HepG2 (cell line): ENCODE measurements around the gene DIPK1A. TPM values are rescaled to one million over a fixed set of nuclear protein-coding genes. Genes with fewer than 3 reads are reported as not detected.

Source experiments
- ATAC-seq: fragments of 200-7000 bp; cut with Tn5 transposase; 3 replicates; pipeline ENCODE4 v1.9.1; 2020; ENCODE audit warnings: mild to moderate bottlenecking, moderate library complexity
- BruUV-seq: library from RNA; stranded (reverse); fragments of 400-500 nt; replicated peaks from 2 replicates; lab custom pipeline; 2021; lab: Mats Ljungman, UMichigan
- CTCF ChIA-PET: fragments of 300-600 bp; formaldehyde crosslinking; extraction: SDS; loops from one replicate; lab custom pipeline; 2021; ENCODE audit warnings: low total read pairs, inconsistent platforms, low intra/inter-chr PET ratio; lab: Yijun Ruan, JAX
- POLR2A ChIA-PET: fragments of 350-600 bp; sonication (Branson Sonifier 250); formaldehyde crosslinking; loops from one replicate; lab custom pipeline; 2020; ENCODE audit warnings: antibody characterized with exemption, inconsistent platforms; lab: Yijun Ruan, JAX
- DNase-seq: peaks from one replicate; pipeline ENCODE4 v3.0.0-alpha.2; 2015; ENCODE audit warnings: low spot score
- FAIRE-seq: peaks from 3 replicates; lab custom pipeline; 2011; peaks lifted over from hg19 to GRCh38; lab: Jason Lieb, UNC
- H2AFZ ChIP-seq: one replicate; pipeline ENCODE4 v1.6.1; 2011; ENCODE audit warnings: low read length, inconsistent platforms
- H3K27ac ChIP-seq: fragments of 300-600 bp; 3 replicates; pipeline ENCODE4 v1.8.0; 2011; ENCODE audit warnings: mixed run types, mild to moderate bottlenecking, mixed read lengths, low read length, inconsistent platforms; ENCODE audit not compliant: insufficient read depth; ENCODE audit errors: extremely low read length
- H3K27me3 ChIP-seq, 2 experiments: fragments of 200-600 bp in 1 of 2; 2 replicates in 1 of 2; 3 replicates in 1 of 2; pipeline versions ENCODE4 v1.6.0 to v1.8.0; 2011; ENCODE audit warnings: low read length in 2 of 2, mild to moderate bottlenecking in 2 of 2, moderate library complexity in 2 of 2, inconsistent platforms in 1 of 2; ENCODE audit not compliant: insufficient read depth in 2 of 2, control insufficient read depth in 1 of 2
- H3K36me3 ChIP-seq, 2 experiments: fragments of 200-600 bp in 1 of 2; replicated peaks in 1 of 2; 2 replicates in 1 of 2; 3 replicates in 1 of 2; pipeline versions ENCODE4 v1.5.1 to v1.8.0; 2011; ENCODE audit warnings: low read length in 2 of 2, inconsistent platforms in 1 of 2; ENCODE audit not compliant: insufficient read depth in 2 of 2, control insufficient read depth in 1 of 2
- H3K4me1 ChIP-seq: 2 replicates; pipeline ENCODE4 v1.5.1; 2012; ENCODE audit warnings: low read length, inconsistent platforms; ENCODE audit not compliant: insufficient read depth
- H3K4me2 ChIP-seq: 2 replicates; pipeline ENCODE4 v1.6.0; 2011; ENCODE audit warnings: low read depth, low read length, inconsistent platforms
- H3K4me3 ChIP-seq, 3 experiments: fragments of 200-600 bp in 1 of 3; sonication (generic), shearing (Covaris generic) in 1 of 3; replicated peaks in 1 of 3; 2 replicates each; pipeline ENCODE4 v1.5.1; 2011 to 2016; ENCODE audit warnings: low read length in 3 of 3, inconsistent platforms in 2 of 3, low read depth in 2 of 3, mild to moderate bottlenecking in 2 of 3, control low read depth in 1 of 3, mixed read lengths in 1 of 3; ENCODE audit not compliant: insufficient read depth in 1 of 3
- H3K79me2 ChIP-seq: one replicate; pipeline ENCODE4 v1.6.1; 2011; ENCODE audit warnings: low read length, inconsistent platforms; ENCODE audit not compliant: insufficient read depth
- H3K9ac ChIP-seq: 2 replicates; pipeline ENCODE4 v1.6.0; 2011; ENCODE audit warnings: mild to moderate bottlenecking, low read depth, low read length, inconsistent platforms; ENCODE audit not compliant: insufficient read depth
- H3K9me3 ChIP-seq: 2 replicates; pipeline ENCODE4 v1.5.1; 2012; ENCODE audit warnings: mild to moderate bottlenecking, low read length
- H4K20me1 ChIP-seq: 2 replicates; pipeline ENCODE4 v1.6.0; 2011; ENCODE audit warnings: inconsistent platforms, mild to moderate bottlenecking, low read length, moderate library complexity; ENCODE audit not compliant: insufficient read depth
- FOSL2 ChIP-seq: sonication (generic); formaldehyde crosslinking; IDR thresholded peaks from 2 replicates; pipeline ENCODE4 v1.4.0; 2020; ENCODE audit warnings: missing genetic modification reagents
- GLI4 ChIP-seq: sonication (generic); formaldehyde crosslinking; IDR thresholded peaks from 2 replicates; pipeline ENCODE4 v1.5.1; 2020; ENCODE audit warnings: missing genetic modification reagents, mild to moderate bottlenecking, moderate library complexity, borderline replicate concordance
- KAT2B ChIP-seq: fragments of 150-350 bp; IDR thresholded peaks from 2 replicates; pipeline ENCODE4 v1.6.1; 2014; ENCODE audit warnings: low read depth, low read length, borderline replicate concordance
- KDM5A ChIP-seq: fragments of 200-600 bp; sonication (generic); IDR thresholded peaks from 2 replicates; pipeline ENCODE4 v1.7.0; 2018; ENCODE audit warnings: antibody characterized with exemption, mild to moderate bottlenecking, low read length, borderline replicate concordance
- MIER2 ChIP-seq: IDR thresholded peaks from 2 replicates; pipeline ENCODE4 v1.6.1; 2016; ENCODE audit warnings: missing biosample characterization, missing genetic modification reagents
- NFE2L2 ChIP-seq: fragments of 150-350 bp; IDR thresholded peaks from 2 replicates; pipeline ENCODE4 v1.6.1; 2014; ENCODE audit warnings: low read length
- NRL ChIP-seq: sonication (generic); formaldehyde crosslinking; IDR thresholded peaks from 2 replicates; pipeline ENCODE4 v1.5.0; 2020; ENCODE audit warnings: missing genetic modification reagents, mild to moderate bottlenecking, moderate library complexity, borderline replicate concordance
- SAP130 ChIP-seq: IDR thresholded peaks from 2 replicates; pipeline ENCODE4 v1.6.1; 2016; ENCODE audit warnings: low read depth
- TBX2 ChIP-seq: sonication (generic); formaldehyde crosslinking; IDR thresholded peaks from 2 replicates; pipeline ENCODE4 v1.5.0; 2020; ENCODE audit warnings: missing genetic modification reagents, mild to moderate bottlenecking, borderline replicate concordance
- ZNF136 ChIP-seq: sonication (generic); formaldehyde crosslinking; IDR thresholded peaks from 2 replicates; pipeline ENCODE4 v1.8.1; 2022; ENCODE audit warnings: low read depth, mild to moderate bottlenecking, moderate library complexity, missing genetic modification reagents
- ZNF441 ChIP-seq: sonication (generic); formaldehyde crosslinking; IDR thresholded peaks from 2 replicates; pipeline ENCODE4 v1.7.0; 2021; ENCODE audit warnings: missing genetic modification reagents, borderline replicate concordance
- ZNF619 ChIP-seq: sonication (generic); formaldehyde crosslinking; IDR thresholded peaks from 2 replicates; pipeline ENCODE4 v1.4.0; 2020; ENCODE audit warnings: mild to moderate bottlenecking, missing genetic modification reagents
- WGBS: methylation state at CpG from one replicate; pipeline ENCODE4 v1.1.6; 2017; ENCODE audit warnings: low lambda C conversion rate; 5-methylcytosine and 5-hydroxymethylcytosine counted together
- in situ Hi-C: cut with HindIII; loops from 2 replicates; pipeline ENCODE4 v1.10.0; 2017; ENCODE audit warnings: low pct_unique_long_range_greater_than_20kb; ENCODE audit not compliant: extremely low pct_ligation_motif_present
- intact Hi-C: fragments of 100-400 bp; cut with micrococcal nuclease; formaldehyde crosslinking; loops from one replicate; pipeline ENCODE4 v1.10.0; 2022; ENCODE audit not compliant: unreplicated experiment
- polyA plus RNA-seq, 8 experiments: library from polyadenylated mRNA; depleted of rRNA in 3 of 8; stranded (reverse) in 7 of 8; unstranded in 1 of 8; fragments of >200 nt; fragmentation: Illumina TruSeq in 4 of 8; extraction: Trizol in 4 of 8; gene quantifications; 2 replicates each; pipeline versions ENCODE4 v1.2.1 to v1.2.3, GENCODE V29; 2011 to 2016; ENCODE audit warnings: low read depth in 4 of 8, missing spikeins in 1 of 8, mixed read lengths in 1 of 8; ENCODE audit not compliant: insufficient read depth in 1 of 8
- total RNA-seq, 5 experiments: library from RNA; depleted of rRNA; stranded (reverse); fragments of >200 nt; fragmentation: Illumina TruSeq; extraction: Trizol; gene quantifications; 2 replicates each; pipeline ENCODE4 v1.2.3, GENCODE V29; 2016; ENCODE audit warnings: low read depth in 1 of 5
- TF ChIP-seq, protein P1 (sequence below): sonication (generic); formaldehyde crosslinking; IDR thresholded peaks from 2 replicates; pipeline ENCODE4 v1.8.0; 2022; ENCODE audit warnings: missing genetic modification reagents, mild to moderate bottlenecking, inconsistent platforms, borderline replicate concordance
- TF ChIP-seq, protein P2 (sequence below): sonication (generic); formaldehyde crosslinking; IDR thresholded peaks from 2 replicates; pipeline ENCODE4 v1.8.0; 2022; ENCODE audit warnings: mild to moderate bottlenecking, missing genetic modification reagents; ENCODE audit not compliant: insufficient replicate concordance
- TF ChIP-seq, protein P3 (sequence below): IDR thresholded peaks from 2 replicates; pipeline ENCODE4 v1.6.1; 2016; ENCODE audit warnings: low read depth

Gene DIPK1A
- total and polyA plus RNA-seq, 2 of the 13 experiments (the other 11 are each of a cell fraction or from before 2014, with no cell fraction given) = 8.4 TPM

DNA sequence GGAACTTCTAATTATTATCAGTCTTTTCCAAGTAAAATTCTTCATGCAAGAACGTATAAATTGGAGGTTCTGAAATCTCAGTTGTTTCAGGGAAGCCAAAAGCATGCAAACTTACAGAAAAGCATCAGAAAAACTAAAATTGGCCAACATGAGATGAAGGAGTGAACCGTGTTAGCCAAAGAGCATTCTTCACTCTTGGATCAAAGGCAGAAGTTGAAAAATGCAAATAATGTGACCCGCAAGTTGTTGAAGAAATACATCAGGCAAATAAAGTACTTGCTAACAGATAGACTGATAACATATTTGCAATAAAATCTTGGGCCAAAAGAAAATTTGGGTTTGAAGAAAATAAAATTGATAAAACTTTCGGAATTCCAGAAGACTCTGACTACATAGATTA is 29.6 kb downstream of the DIPK1A start:
- Histone ChIP-seq H3K79me2 (peaks cover 5% of the 10 kb centered on the region), H3K4me2 (no peak overlapping the region), H3K27ac (no peak overlapping the region), H3K36me3 (no peaks in the 10 kb centered on the region), H3K9ac (no peak overlapping the region), H4K20me1 (no peaks in the 10 kb centered on the region), H3K4me3 (no peak overlapping the region), H2AFZ (no peak overlapping the region), H3K4me1 (peaks cover 24% of the 10 kb centered on the region), H3K27me3 (no peaks in the 10 kb centered on the region), H3K9me3 (no peaks in the 10 kb centered on the region)
- BruUV-seq = no TSS peak
- POLR2A ChIA-PET = no interaction called here
- CTCF ChIA-PET = no interaction called here
- in situ Hi-C loops (no loop called here), intact Hi-C loops (no loop called here)
- TF ChIP-seq ZNF619 = no peak
- no peak for TF ChIP-seq FOSL2
- TF ChIP-seq, protein P1, sequence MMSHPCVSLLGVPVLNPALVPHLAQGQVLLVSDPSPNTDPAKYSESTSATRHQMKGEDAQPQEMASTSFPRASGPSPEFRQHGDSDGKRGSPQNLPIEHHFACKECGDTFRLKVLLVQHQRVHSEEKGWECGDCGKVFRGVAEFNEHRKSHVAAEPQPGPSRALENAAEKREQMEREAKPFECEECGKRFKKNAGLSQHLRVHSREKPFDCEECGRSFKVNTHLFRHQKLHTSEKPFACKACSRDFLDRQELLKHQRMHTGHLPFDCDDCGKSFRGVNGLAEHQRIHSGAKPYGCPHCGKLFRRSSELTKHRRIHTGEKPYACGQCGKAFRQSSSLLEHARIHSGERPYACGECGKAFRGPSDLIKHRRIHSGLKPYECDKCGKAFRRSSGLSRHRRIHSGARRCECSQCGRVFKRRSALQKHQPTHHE (CRISPR knock-in tag) = no peak
- TF ChIP-seq GLI4 (CRISPR knock-in tag) = no peak
- no peak for TF ChIP-seq TBX2
- no peak for TF ChIP-seq ZNF136
- TF ChIP-seq KDM5A = no peak
- TF ChIP-seq KAT2B = no peak
- TF ChIP-seq MIER2 (CRISPR knock-in tag) = no peak
- TF ChIP-seq NRL (CRISPR knock-in tag) = no peak
- no peak for TF ChIP-seq ZNF441
- TF ChIP-seq SAP130 = no peak
- TF ChIP-seq, protein P2, sequence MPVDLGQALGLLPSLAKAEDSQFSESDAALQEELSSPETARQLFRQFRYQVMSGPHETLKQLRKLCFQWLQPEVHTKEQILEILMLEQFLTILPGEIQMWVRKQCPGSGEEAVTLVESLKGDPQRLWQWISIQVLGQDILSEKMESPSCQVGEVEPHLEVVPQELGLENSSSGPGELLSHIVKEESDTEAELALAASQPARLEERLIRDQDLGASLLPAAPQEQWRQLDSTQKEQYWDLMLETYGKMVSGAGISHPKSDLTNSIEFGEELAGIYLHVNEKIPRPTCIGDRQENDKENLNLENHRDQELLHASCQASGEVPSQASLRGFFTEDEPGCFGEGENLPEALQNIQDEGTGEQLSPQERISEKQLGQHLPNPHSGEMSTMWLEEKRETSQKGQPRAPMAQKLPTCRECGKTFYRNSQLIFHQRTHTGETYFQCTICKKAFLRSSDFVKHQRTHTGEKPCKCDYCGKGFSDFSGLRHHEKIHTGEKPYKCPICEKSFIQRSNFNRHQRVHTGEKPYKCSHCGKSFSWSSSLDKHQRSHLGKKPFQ = no peak
- no peak for TF ChIP-seq NFE2L2
- TF ChIP-seq, protein P3, sequence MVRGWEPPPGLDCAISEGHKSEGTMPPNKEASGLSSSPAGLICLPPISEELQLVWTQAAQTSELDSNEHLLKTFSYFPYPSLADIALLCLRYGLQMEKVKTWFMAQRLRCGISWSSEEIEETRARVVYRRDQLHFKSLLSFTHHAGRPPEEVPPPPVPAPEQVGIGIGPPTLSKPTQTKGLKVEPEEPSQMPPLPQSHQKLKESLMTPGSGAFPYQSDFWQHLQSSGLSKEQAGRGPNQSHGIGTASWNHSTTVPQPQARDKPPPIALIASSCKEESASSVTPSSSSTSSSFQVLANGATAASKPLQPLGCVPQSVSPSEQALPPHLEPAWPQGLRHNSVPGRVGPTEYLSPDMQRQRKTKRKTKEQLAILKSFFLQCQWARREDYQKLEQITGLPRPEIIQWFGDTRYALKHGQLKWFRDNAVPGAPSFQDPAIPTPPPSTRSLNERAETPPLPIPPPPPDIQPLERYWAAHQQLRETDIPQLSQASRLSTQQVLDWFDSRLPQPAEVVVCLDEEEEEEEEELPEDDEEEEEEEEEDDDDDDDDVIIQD = no peak
- ATAC-seq (no peak), FAIRE-seq (no peak), DNase-seq (no peak)
- WGBS = 91% methylated on average over 4 of the region's 4 CpGs
